Mucosa of descending colon (tissue), 3 donors: ENCODE measurements around the gene EPS8L3. TPM values are rescaled to one million over a fixed set of nuclear protein-coding genes. Genes with fewer than 3 reads are reported as not detected.

Experiments used
- ATAC-seq: fragments of 200-7000 bp; cut with Tn5 transposase; one replicate; pipeline ENCODE4 v1.9.1; 2020; ENCODE audit warnings: mild to moderate bottlenecking, moderate library complexity
- DNase-seq, 3 donors: peaks; one replicate each; pipeline ENCODE4 v3.0.0-alpha.2; 2020
- H3K36me3 ChIP-seq: fragments of 200-600 bp; one replicate; pipeline ENCODE4 v1.8.0; 2021; ENCODE audit warnings: low read depth, mild to moderate bottlenecking
- H3K4me1 ChIP-seq: fragments of 200-600 bp; one replicate; pipeline ENCODE4 v1.8.0; 2021; ENCODE audit warnings: low read depth, mild to moderate bottlenecking
- H3K4me3 ChIP-seq: fragments of 200-600 bp; one replicate; pipeline ENCODE4 v1.8.0; 2021; ENCODE audit warnings: mild to moderate bottlenecking
- H3K9me3 ChIP-seq: fragments of 200-600 bp; one replicate; pipeline ENCODE4 v1.8.0; 2021; ENCODE audit warnings: mild to moderate bottlenecking
- CTCF ChIP-seq: fragments of 200-600 bp; IDR thresholded peaks from one replicate; pipeline ENCODE4 v1.8.0; 2022; ENCODE audit warnings: antibody characterized with exemption, mild to moderate bottlenecking
- intact Hi-C, 2 donors: fragments of 100-400 bp; cut with DNase I in 1 of 2; cut with micrococcal nuclease in 1 of 2; formaldehyde crosslinking; loops; one replicate each; pipeline versions ENCODE4 v1.11.0 to v1.11.1; 2022; cut with DNase I, micrococcal nuclease
- total RNA-seq, 3 donors: library from RNA; stranded (reverse); fragmentation: NEBNext Ultra II Directional in 2 of 3; extraction: Animal tissue kit (Norgen Biotek cat#: 25700) in 2 of 3; gene quantifications; one replicate each; pipeline versions ENCODE4 v1.2.1 to v1.2.4, GENCODE V29; 2021 to 2023
- donor health status: DM: no; HTN: no; CAD: no; lungs with moderate emphysema.
- donor health status: DM: no; HTN: no; CAD: no.
- donor health status: DM: no; HTN: yes; CAD: no.

Gene EPS8L3
- total RNA-seq, 3 donors from 2014 or later: 211 to 539 (median 356) TPM

GRCh38 chr1:109771712-109772657 lies 8.3 kb upstream of the EPS8L3 start:
- Histone ChIP-seq H3K9me3 (no peaks in the 10 kb centered on the region), H3K4me3 (no peak overlapping the region), H3K36me3 (no peaks in the 10 kb centered on the region), H3K4me1 (peaks cover 3% of the 10 kb centered on the region)
- ATAC-seq: peak; percentile 22
- DNase-seq: peak in 2 of 3 donors; percentile 25 to 32
- intact Hi-C loops: loop anchor here (5.0 kb wide), 1 partner anchor 130 kb away; no protein-coding TSS in a partner anchor
- TF ChIP-seq CTCF: no peak

GRCh38 chr1:109770331-109771095 lies 6.8 kb upstream of the EPS8L3 start:
- peak; percentile 2 to 46 (median 26) for DNase-seq
- ATAC-seq: no peak
- TF ChIP-seq CTCF: no peak
- Histone ChIP-seq H3K36me3 (no peaks in the 10 kb centered on the region), H3K4me3 (no peak overlapping the region), H3K9me3 (no peaks in the 10 kb centered on the region), H3K4me1 (peaks cover 15% of the 10 kb centered on the region)
- intact Hi-C loops: loop anchor here (5.0 kb wide), 1 partner anchor 128 kb away; no protein-coding TSS in a partner anchor

- ATAC-seq: no peak
- peak in 2 of 3 donors; percentile 1 to 17 for DNase-seq
- H3K4me3 ChIP-seq: no peak overlapping the region
- H3K36me3 ChIP-seq: no peaks in the 10 kb centered on the region
- intact Hi-C loops: loop anchor here (5.0 to 10.0 kb wide), 2 partner anchors 127 to 225 kb away; partner anchors contain the start of gene GNAI3 (in 1 of the 2)
- no peaks in the 10 kb centered on the region for H3K9me3 ChIP-seq
- H3K4me1 ChIP-seq: peaks cover 24% of the 10 kb centered on the region
- TF ChIP-seq CTCF: no peak
Measured at GRCh38 chr1:109769330-109770078, 5.8 kb upstream of the EPS8L3 start.

- Histone ChIP-seq H3K4me3 (no peak overlapping the region), H3K36me3 (no peaks in the 10 kb centered on the region), H3K4me1 (peaks cover 25% of the 10 kb centered on the region), H3K9me3 (no peaks in the 10 kb centered on the region)
- DNase-seq: peak in 2 of 3 donors; percentile 1 to 27
- TF ChIP-seq CTCF: no peak
- intact Hi-C loops: loop anchor here in 1 of 2 donors (10.0 kb wide), 1 partner anchor 224 kb away; the partner anchor contains the start of gene GNAI3
- ATAC-seq: no peak
Measured at GRCh38 chr1:109768820-109769219, 5.1 kb upstream of the EPS8L3 start.

- intact Hi-C loops: loop anchor here in 1 of 2 donors (10.0 kb wide), 1 partner anchor 223 kb away; the partner anchor contains the start of gene GNAI3
- DNase-seq (peak in 1 of 3 donors; percentile 20), ATAC-seq (no peak)
- no peak for TF ChIP-seq CTCF
- no peaks in the 10 kb centered on the region for H3K9me3 ChIP-seq
- peaks cover 25% of the 10 kb centered on the region for H3K4me1 ChIP-seq
- no peak overlapping the region for H3K4me3 ChIP-seq
- H3K36me3 ChIP-seq: no peaks in the 10 kb centered on the region
Measured at GRCh38 chr1:109768335-109768650, 4.6 kb upstream of the EPS8L3 start.
